Right lobe of liver (tissue), 4 donors: ENCODE results near the gene GIMD1.

Experiments
- POLR2A ChIP-seq: fragments of 450-650 bp; IDR thresholded peaks from one replicate; pipeline ENCODE4 v1.6.1; 2017; ENCODE audit warnings: antibody characterized with exemption, mild to moderate bottlenecking
- TF ChIP-seq, protein P1 (sequence below), 4 donors: fragments of 200-600 bp in 3 of 4; fragments of 450-650 bp in 1 of 4; IDR thresholded peaks; one replicate each; pipeline versions ENCODE4 v1.5.1 to v1.8.0; 2016 to 2022; ENCODE audit warnings: antibody characterized with exemption in 4 of 4, mild to moderate bottlenecking in 2 of 4
- donor health status: DM: no; HTN: no; CAD: no.
- donor health status: DM: no; HTN: no; CAD: no.
- donor health status: DM: no; HTN: yes; CAD: no.

DNA sequence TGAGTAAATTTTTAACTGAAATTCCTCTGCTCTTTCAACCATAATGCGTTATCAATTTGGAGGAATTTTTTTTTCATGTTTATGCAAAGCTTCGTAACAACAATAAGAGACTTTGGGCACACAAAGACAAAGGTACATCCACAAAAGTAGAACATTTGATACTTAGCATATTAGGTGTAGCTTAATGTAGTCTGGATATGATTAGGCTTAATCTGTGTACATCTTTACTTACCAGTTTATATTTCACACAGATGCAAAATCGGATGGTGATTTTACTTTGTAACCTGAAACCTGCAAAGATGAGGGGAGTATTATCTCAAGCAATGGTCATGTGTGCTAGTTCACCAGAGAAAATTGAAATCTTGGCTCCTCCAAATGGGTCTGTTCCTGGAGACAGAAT is 32.0 kb downstream of the GIMD1 start:
- TF ChIP-seq, protein P1, sequence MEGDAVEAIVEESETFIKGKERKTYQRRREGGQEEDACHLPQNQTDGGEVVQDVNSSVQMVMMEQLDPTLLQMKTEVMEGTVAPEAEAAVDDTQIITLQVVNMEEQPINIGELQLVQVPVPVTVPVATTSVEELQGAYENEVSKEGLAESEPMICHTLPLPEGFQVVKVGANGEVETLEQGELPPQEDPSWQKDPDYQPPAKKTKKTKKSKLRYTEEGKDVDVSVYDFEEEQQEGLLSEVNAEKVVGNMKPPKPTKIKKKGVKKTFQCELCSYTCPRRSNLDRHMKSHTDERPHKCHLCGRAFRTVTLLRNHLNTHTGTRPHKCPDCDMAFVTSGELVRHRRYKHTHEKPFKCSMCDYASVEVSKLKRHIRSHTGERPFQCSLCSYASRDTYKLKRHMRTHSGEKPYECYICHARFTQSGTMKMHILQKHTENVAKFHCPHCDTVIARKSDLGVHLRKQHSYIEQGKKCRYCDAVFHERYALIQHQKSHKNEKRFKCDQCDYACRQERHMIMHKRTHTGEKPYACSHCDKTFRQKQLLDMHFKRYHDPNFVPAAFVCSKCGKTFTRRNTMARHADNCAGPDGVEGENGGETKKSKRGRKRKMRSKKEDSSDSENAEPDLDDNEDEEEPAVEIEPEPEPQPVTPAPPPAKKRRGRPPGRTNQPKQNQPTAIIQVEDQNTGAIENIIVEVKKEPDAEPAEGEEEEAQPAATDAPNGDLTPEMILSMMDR (IDR thresholded peaks at IDR 0.05) = no peak
- no peak for TF ChIP-seq POLR2A
